Kidney (tissue), 14 donors: ENCODE measurements around the gene ATF3. TPM values are rescaled to one million over a fixed set of nuclear protein-coding genes. Genes with fewer than 3 reads are reported as not detected.

Experiments
- DNase-seq, 5 donors: peaks; one replicate each; pipeline ENCODE4 v3.0.0-alpha.2; 2013 to 2020
- FAIRE-seq: peaks from 2 replicates; lab custom pipeline; 2012; peaks lifted over from hg19 to GRCh38; lab: Jason Lieb, UNC
- H3K27ac ChIP-seq, 2 donors: one replicate each; pipeline ENCODE4 v1.7.0; 2013; ENCODE audit warnings: low read depth in 2 of 2, low read length in 2 of 2, inconsistent platforms in 1 of 2
- H3K27me3 ChIP-seq: one replicate; pipeline ENCODE4 v1.7.1; 2013; ENCODE audit warnings: low read length, inconsistent platforms; ENCODE audit not compliant: control insufficient read depth, insufficient read depth
- H3K36me3 ChIP-seq, 3 donors: one replicate each; pipeline versions ENCODE4 v1.7.0 to v1.7.1; 2013; ENCODE audit warnings: low read length in 3 of 3, control low read depth in 1 of 3, inconsistent platforms in 1 of 3; ENCODE audit not compliant: insufficient read depth in 3 of 3, control insufficient read depth in 2 of 3
- H3K4me1 ChIP-seq, 3 donors: one replicate each; pipeline versions ENCODE4 v1.7.0 to v1.7.1; 2013; ENCODE audit warnings: low read length in 3 of 3, inconsistent platforms in 1 of 3, low read depth in 1 of 3; ENCODE audit not compliant: control insufficient read depth in 2 of 3, insufficient read depth in 2 of 3
- H3K4me3 ChIP-seq, 3 donors: one replicate each; pipeline versions ENCODE4 v1.7.0 to v1.8.1; 2013; ENCODE audit warnings: low read length in 3 of 3, control low read depth in 1 of 3, inconsistent platforms in 1 of 3
- H3K9ac ChIP-seq, 3 donors: one replicate each; pipeline versions ENCODE4 v1.7.0 to v1.7.1; 2013; ENCODE audit warnings: low read length in 3 of 3, control low read depth in 1 of 3, inconsistent platforms in 1 of 3
- H3K9me3 ChIP-seq, 3 donors: one replicate each; pipeline versions ENCODE4 v1.7.0 to v1.7.1; 2013; ENCODE audit warnings: low read length in 3 of 3, control low read depth in 1 of 3, inconsistent platforms in 1 of 3; ENCODE audit not compliant: control insufficient read depth in 2 of 3, insufficient read depth in 1 of 3
- CTCF ChIP-seq: IDR thresholded peaks from 3 replicates; pipeline ENCODE4 v1.5.1; 2012; ENCODE audit warnings: mild to moderate bottlenecking, moderate library complexity, borderline replicate concordance; ENCODE audit not compliant: insufficient read depth; ENCODE audit errors: extremely low read depth
- intact Hi-C: fragments of 100-400 bp; cut with DNase I; formaldehyde crosslinking; loops from one replicate; pipeline ENCODE4 v1.11.1; 2022
- polyA plus RNA-seq: library from polyadenylated mRNA; stranded (reverse); fragments of 350-450 nt; fragmentation: Illumina TruSeq; extraction: RNeasy Lipid Tissue Mini Kit (QIAGEN cat#74804); gene quantifications from one replicate; pipeline ENCODE4 v1.2.3, GENCODE V29; 2014; ENCODE audit warnings: low read depth, low replicate concordance; ENCODE audit not compliant: insufficient read depth
- total RNA-seq: library from RNA; stranded (reverse); fragmentation: NEBNext Ultra II Directional; extraction: Animal tissue kit (Norgen Biotek cat#: 25700); gene quantifications from one replicate; pipeline ENCODE4 v1.2.1, GENCODE V29; 2021
- donor health status: control.
- donor health status: control.
- donor health status: control.
- donor health status: control.
- donor health status: control.
- donor health status: DM: yes; HTN: yes; CAD: no.
- donor health status: Normal renal cell carcinoma (clear cell type).

The ATF3 gene
- total and polyA plus RNA-seq, 2 donors from 2014 or later = 12.8 to 14.6 TPM

DNA sequence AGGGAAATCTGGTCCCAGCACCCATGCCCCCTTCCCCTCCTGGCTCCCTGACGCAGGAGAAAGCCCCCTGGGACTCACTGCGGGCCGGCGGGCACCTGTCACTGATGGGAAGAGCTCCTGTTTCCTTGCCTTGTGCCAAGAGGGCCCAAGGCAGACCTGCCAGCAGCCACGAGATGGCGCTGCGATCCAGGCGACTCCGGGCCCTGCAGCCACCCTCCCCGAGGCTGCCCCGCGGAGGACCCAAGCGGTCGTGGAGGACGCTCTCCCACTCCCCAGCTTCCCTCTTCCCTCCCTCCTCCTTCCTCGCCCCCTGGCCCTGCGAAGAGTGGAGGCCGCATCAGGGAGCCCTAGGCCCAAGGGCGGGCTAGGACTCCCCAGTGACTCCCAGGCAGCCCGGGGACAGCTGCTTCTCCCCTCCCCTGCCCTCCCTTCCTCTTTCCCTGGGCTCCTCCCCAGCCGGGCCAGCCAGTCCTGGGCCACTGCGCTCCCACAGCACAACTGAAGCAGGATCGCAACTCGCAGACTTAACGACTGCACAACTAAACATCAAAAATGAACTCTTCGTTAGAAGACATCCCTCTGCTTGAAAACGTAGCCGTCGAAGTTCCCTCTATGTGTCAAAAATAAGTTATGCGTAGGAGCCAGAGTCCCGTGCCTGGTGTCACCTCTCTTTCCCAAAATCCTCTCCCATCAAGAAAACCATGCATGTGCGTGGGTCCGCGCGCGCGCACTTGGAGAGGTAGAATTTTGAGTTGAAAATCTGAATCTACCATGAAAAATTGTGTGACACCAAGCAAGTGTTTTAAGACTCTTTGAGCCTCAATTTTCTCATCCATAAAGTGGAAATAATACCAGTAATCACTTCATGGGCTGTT is 56.9 kb downstream of the ATF3 start:
- Histone ChIP-seq H3K4me3 (peak overlapping the region; percentile 56 to 72 (median 57)), H3K4me1 (peaks cover 0 to 10% (median 3%) of the 10 kb centered on the region in 3 donors), H3K9ac (peak overlapping the region in 2 of 3 donors; percentile 36 to 64), H3K36me3 (no peaks in the 10 kb centered on the region), H3K9me3 (no peaks in the 10 kb centered on the region), H3K27me3 (no peaks in the 10 kb centered on the region), H3K27ac (peak overlapping the region; percentile 27 to 47)
- FAIRE-seq (no peak), DNase-seq (peak; percentile 89 to 93 (median 91))
- peak; percentile 90 for TF ChIP-seq CTCF
- intact Hi-C loops = no loop called here

- TF ChIP-seq CTCF = no peak
- Histone ChIP-seq H3K27me3 (no peaks in the 10 kb centered on the region), H3K4me3 (no peak overlapping the region), H3K27ac (no peak overlapping the region), H3K4me1 (peaks cover 0 to 10% (median 3%) of the 10 kb centered on the region in 3 donors), H3K36me3 (no peaks in the 10 kb centered on the region), H3K9ac (no peak overlapping the region), H3K9me3 (no peaks in the 10 kb centered on the region)
- FAIRE-seq (no peak), DNase-seq (peak in 1 of 5 donors; percentile 33)
- intact Hi-C loops = no loop called here
Measured at GRCh38 chr1:212666116-212666775, 57.7 kb downstream of the ATF3 start.

- TF ChIP-seq CTCF = no peak
- no peak overlapping the region for H3K4me3 ChIP-seq
- H3K36me3 ChIP-seq = no peaks in the 10 kb centered on the region
- FAIRE-seq (no peak), DNase-seq (peak in 4 of 5 donors; percentile 37 to 86 (median 60))
- H3K27ac ChIP-seq = peak overlapping the region; percentile 80 to 89
- H3K27me3 ChIP-seq = no peaks in the 10 kb centered on the region
- no peaks in the 10 kb centered on the region for H3K9me3 ChIP-seq
- peaks cover 0 to 10% (median 3%) of the 10 kb centered on the region in 3 donors for H3K4me1 ChIP-seq
- H3K9ac ChIP-seq = no peak overlapping the region
- intact Hi-C loops = no loop called here
Measured at GRCh38 chr1:212667223-212668139, 58.9 kb downstream of the ATF3 start.
